NCI-H2081 (cell line): ENCODE results near the gene TMEM269.

ENCODE experiments used
- DNase-seq, 2 experiments: peaks; one replicate each; lab custom pipeline; 2025; lab: John Stamatoyannopoulos, UW

TMEM269 gene

GRCh38 chr1:42849944-42850343 is 65.2 kb downstream of the TMEM269 start:
- DNase-seq = no peak
